Nephron (organoid): Measurements from ENCODE around the gene SLC24A4.
A peak's percentile ranks its signal among the peaks of the same experiment; 100 is the strongest.

ENCODE experiments used
- H3K27ac Mint-ChIP-seq, 3 experiments: 2 replicates each; pipeline ENCODE4 v1.8.0; 2020; ENCODE audit warnings: mixed read lengths in 3 of 3, mild to moderate bottlenecking in 2 of 3, moderate library complexity in 1 of 3
- H3K27me3 Mint-ChIP-seq: 2 replicates; pipeline ENCODE4 v1.8.0; 2021; ENCODE audit warnings: low read depth, mild to moderate bottlenecking, moderate library complexity, mixed read lengths
- H3K36me3 Mint-ChIP-seq: 2 replicates; pipeline ENCODE4 v1.8.0; 2020; ENCODE audit warnings: low read depth, mixed read lengths
- H3K4me1 Mint-ChIP-seq: 2 replicates; pipeline ENCODE4 v1.8.0; 2020; ENCODE audit warnings: mixed read lengths
- H3K4me3 Mint-ChIP-seq, 3 experiments: 2 replicates each; pipeline ENCODE4 v1.8.0; 2020; ENCODE audit warnings: mild to moderate bottlenecking in 3 of 3, mixed read lengths in 3 of 3, moderate library complexity in 2 of 3
- H3K9me3 Mint-ChIP-seq: 2 replicates; pipeline ENCODE4 v1.8.0; 2020; ENCODE audit warnings: mixed read lengths
- TF ChIP-seq, protein P1 (sequence below), 3 experiments: fragments of 200-600 bp; sonication (generic); IDR thresholded peaks; one replicate each; pipeline ENCODE4 v1.5.0; 2021; ENCODE audit warnings: antibody characterized with exemption in 3 of 3; ENCODE audit not compliant: unreplicated experiment in 3 of 3

SLC24A4 gene

DNA sequence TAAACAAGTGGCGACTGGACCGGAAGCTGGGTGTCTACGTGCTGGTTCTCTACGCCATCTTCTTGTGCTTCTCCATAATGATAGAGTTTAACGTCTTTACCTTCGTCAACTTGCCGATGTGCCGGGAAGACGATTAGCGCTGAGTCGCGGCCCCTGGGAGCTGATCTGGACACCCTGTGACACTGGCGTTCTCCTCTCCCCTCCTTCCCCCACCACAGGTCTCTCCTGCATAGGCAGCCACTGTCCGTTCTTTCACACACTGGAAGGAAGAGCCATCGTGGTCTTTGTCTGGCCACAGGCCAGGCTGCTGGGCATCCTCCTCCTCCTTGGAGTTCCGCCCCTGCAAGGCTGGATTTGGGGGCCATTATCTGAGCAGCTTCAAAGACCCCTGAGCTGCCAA, 170.5 kb downstream of the SLC24A4 start:
- peaks cover 6% of the 10 kb centered on the region for H3K4me1 Mint-ChIP-seq
- H3K4me3 Mint-ChIP-seq = no peak overlapping the region
- H3K27ac Mint-ChIP-seq = no peak overlapping the region
- no peaks in the 10 kb centered on the region for H3K9me3 Mint-ChIP-seq
- peaks cover 14% of the 10 kb centered on the region for H3K27me3 Mint-ChIP-seq
- H3K36me3 Mint-ChIP-seq = no peaks in the 10 kb centered on the region
- TF ChIP-seq, protein P1, sequence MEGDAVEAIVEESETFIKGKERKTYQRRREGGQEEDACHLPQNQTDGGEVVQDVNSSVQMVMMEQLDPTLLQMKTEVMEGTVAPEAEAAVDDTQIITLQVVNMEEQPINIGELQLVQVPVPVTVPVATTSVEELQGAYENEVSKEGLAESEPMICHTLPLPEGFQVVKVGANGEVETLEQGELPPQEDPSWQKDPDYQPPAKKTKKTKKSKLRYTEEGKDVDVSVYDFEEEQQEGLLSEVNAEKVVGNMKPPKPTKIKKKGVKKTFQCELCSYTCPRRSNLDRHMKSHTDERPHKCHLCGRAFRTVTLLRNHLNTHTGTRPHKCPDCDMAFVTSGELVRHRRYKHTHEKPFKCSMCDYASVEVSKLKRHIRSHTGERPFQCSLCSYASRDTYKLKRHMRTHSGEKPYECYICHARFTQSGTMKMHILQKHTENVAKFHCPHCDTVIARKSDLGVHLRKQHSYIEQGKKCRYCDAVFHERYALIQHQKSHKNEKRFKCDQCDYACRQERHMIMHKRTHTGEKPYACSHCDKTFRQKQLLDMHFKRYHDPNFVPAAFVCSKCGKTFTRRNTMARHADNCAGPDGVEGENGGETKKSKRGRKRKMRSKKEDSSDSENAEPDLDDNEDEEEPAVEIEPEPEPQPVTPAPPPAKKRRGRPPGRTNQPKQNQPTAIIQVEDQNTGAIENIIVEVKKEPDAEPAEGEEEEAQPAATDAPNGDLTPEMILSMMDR (IDR thresholded peaks at IDR 0.05; ENCODE audit: unreplicated experiment in 3 of 3) = no peak

DNA sequence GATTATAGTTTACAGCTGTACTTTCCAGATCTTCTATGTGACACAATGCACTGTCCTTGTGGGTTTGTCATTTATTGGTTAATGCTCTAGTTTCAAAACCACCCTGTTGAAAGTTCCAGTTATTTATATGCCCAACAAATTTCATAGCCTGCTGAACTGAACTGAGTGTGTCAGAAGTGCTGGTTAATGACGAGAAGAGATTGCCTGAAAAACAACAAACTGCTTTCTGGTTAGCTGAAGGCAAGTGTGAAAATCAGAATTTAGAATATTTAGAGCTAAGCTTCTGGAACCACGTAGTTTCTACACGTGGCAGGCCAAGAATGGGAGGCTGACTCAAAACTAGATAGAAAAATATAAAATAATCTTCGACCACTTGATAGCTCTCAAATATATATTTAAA, 171.5 kb downstream of the SLC24A4 start:
- Mint-ChIP-seq H3K27me3 (peaks cover 10% of the 10 kb centered on the region), H3K9me3 (no peaks in the 10 kb centered on the region), H3K27ac (no peak overlapping the region), H3K36me3 (no peaks in the 10 kb centered on the region), H3K4me1 (peaks cover 12% of the 10 kb centered on the region), H3K4me3 (no peak overlapping the region)
- TF ChIP-seq, protein P1 (IDR thresholded peaks at IDR 0.05; ENCODE audit: unreplicated experiment in 3 of 3) = no peak

DNA sequence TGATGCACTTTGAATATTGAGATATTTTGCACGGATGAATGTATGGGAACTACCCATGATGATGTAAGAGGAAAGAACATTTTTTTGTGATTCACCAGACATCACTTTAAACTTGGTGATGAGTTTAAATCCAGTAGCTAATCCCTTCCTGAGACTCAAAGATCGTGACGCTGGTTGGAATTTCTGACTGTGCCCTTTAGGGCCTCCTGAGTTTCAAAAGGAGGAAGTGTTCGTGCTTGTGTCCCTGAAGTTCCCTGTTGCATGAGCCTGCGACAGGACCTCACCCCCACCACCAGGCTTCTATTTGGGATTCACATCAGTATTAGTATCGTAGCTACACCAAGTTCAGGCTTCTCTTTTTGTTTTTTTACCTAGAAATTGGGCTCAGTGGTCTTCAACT, 172.1 kb downstream of the SLC24A4 start:
- Mint-ChIP-seq H3K4me1 (peaks cover 12% of the 10 kb centered on the region), H3K36me3 (no peaks in the 10 kb centered on the region), H3K27me3 (peaks cover 13% of the 10 kb centered on the region), H3K9me3 (no peaks in the 10 kb centered on the region), H3K27ac (no peak overlapping the region), H3K4me3 (no peak overlapping the region)
- TF ChIP-seq, protein P1 (IDR thresholded peaks at IDR 0.05; ENCODE audit: unreplicated experiment in 3 of 3) = no peak

DNA sequence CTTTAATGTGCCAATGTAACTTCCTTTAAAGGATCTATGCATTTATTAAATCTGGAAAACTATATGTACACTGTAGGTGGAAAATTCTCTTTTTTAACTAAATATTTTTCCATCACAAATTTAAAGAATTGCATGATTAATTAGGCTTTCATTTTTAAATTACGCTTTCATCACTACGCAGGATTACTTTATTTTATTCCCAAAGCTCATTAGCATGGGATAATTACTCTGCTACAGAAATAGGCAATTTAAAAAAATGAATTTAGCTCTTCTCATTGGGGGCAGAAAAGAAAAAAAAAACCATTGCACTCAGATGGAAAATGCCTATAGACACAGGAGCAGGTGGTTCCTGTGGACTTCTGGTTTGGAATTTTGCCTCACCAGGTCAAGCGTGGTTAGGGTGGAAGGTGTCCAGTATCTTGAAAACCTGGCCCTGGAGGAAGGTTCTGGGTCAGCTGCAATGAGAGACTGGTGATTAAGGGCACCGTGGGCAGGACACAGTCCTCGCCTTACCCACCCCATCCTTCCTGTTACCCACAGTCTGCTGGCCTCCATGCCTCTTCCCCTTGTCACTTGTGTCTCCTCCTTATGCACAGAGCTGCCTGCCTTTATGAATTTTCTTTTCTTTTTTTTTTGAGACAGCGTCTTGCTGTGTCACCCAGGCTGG, 173.4 kb downstream of the SLC24A4 start:
- Mint-ChIP-seq H3K9me3 (no peaks in the 10 kb centered on the region), H3K27me3 (peaks cover 14% of the 10 kb centered on the region), H3K27ac (no peak overlapping the region), H3K4me3 (no peak overlapping the region), H3K4me1 (peaks cover 20% of the 10 kb centered on the region), H3K36me3 (no peaks in the 10 kb centered on the region)
- TF ChIP-seq, protein P1 (IDR thresholded peaks at IDR 0.05; ENCODE audit: unreplicated experiment in 3 of 3) = no peak

DNA sequence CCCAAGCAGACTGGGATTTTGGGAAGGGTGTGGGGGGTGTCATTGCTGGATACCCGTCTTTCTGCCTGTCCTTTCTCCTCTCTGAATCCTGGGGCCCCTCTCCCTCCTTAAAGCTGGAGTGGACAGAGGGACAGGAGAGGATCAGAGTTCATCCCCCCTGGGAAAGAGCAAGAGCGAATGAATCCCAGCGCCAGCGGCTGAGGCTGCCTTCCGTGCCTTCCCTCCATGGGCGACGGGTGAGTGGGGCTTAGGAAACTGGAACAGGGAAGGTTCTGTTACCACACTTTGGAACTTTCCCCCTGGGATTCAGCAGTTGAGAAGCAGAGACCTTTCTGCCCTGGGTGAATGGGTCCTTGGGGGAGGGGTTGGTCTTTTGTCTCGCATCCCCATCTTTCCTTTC, 174.4 kb downstream of the SLC24A4 start:
- no peak overlapping the region for H3K27ac Mint-ChIP-seq
- peaks cover 14% of the 10 kb centered on the region for H3K27me3 Mint-ChIP-seq
- no peak overlapping the region for H3K4me3 Mint-ChIP-seq
- no peaks in the 10 kb centered on the region for H3K9me3 Mint-ChIP-seq
- TF ChIP-seq, protein P1 (IDR thresholded peaks at IDR 0.05; ENCODE audit: unreplicated experiment in 3 of 3) = no peak
- H3K4me1 Mint-ChIP-seq = peaks cover 20% of the 10 kb centered on the region
- no peaks in the 10 kb centered on the region for H3K36me3 Mint-ChIP-seq

DNA sequence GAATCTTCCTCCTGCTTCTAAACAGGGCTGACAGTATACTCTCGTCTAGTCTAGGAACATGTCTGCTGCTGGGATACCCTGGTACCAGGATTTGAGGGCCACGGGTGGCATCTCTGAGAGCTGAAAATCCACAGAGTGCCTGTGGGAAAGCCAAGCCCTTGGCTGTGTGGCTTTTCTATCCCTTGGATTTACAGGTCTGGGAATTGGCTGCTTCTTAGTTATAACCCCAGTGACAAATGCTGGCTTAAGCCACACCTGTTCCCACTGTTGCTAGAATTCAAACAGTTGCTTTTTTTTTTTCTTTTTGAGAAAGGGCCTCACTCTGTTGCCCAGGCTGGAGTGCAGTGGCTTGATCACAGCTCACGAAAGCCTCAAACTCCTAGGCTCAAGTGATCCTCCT, 176.3 kb downstream of the SLC24A4 start:
- H3K4me3 Mint-ChIP-seq = peak overlapping the region in 1 of 3 experiments; percentile 30
- no peaks in the 10 kb centered on the region for H3K36me3 Mint-ChIP-seq
- no peaks in the 10 kb centered on the region for H3K9me3 Mint-ChIP-seq
- peaks cover 7% of the 10 kb centered on the region for H3K27me3 Mint-ChIP-seq
- TF ChIP-seq, protein P1 (IDR thresholded peaks at IDR 0.05; ENCODE audit: unreplicated experiment in 3 of 3) = no peak
- H3K27ac Mint-ChIP-seq = peak overlapping the region in 2 of 3 experiments; percentile 4 to 34
- peaks cover 23% of the 10 kb centered on the region for H3K4me1 Mint-ChIP-seq
